Measurements from ENCODE around the gene APOB. TPM values are rescaled to one million over a fixed set of nuclear protein-coding genes. Genes with fewer than 3 reads are reported as not detected.

Gene APOB
- total and polyA plus RNA-seq, 2 of the 13 experiments (the other 11 are each of a cell fraction or from before 2014, with no cell fraction given), result 1,569 to 2,515 TPM

DNA sequence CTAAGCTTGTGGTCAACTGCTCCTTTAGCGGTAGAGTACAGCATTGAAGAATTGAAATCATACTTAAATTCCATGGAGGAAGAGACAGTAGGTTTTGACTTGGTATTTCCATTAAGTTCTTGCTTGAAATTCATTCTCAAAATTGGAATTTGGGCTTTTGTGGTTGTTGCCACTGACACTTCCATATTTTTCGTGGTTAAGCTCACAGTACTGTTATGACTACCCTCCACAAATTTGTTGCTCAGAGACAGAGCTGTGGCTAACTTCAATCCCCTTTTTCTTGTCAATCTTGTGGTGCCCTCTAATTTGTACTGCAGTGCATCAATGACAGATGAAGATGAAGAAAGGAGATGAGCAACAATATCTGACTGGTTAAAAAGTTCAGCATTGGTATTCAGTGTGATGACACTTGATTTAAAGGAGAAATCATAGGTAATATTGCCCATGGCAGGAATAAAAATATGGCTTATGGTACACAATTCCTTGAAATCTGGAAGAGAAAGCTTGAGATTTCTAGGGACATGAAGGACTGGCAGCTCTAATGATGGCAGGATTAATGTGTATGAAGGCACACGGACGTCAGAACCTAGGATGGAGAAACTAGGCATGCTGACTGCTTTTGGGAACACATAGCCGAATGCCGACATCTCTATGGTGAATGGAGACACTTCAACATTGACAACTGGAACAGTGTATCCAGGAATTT, 37.3 kb downstream of the APOB start (continued):
- TF ChIP-seq BRF2 (CRISPR knock-in tag; IDR thresholded peaks at IDR 0.05), result peak; percentile 94
- peak; percentile 27 for TF ChIP-seq ZNF883 (CRISPR knock-in tag; IDR thresholded peaks at IDR 0.05; ENCODE audit: not compliant biosample characterization)
- peak; percentile 26; the same call in 1 of the 2 replicates for TF ChIP-seq ZNF614 (CRISPR knock-in tag; IDR thresholded peaks at IDR 0.05; ENCODE audit: borderline replicate concordance)
- TF ChIP-seq ZNF766 (CRISPR knock-in tag; IDR thresholded peaks at IDR 0.05; ENCODE audit: borderline replicate concordance), result 0 out of 2 replicates have a peak, but pooled peaks have one; percentile 23
- peak; percentile 96 for TF ChIP-seq PAF1 (CRISPR knock-in tag; IDR thresholded peaks at IDR 0.05)
- 0 out of 2 replicates have a peak, but pooled peaks have one; percentile 47 for TF ChIP-seq SIN3A (IDR thresholded peaks at IDR 0.05; ENCODE audit: borderline replicate concordance, low read depth, low read length)
- TF ChIP-seq CERS6 (CRISPR knock-in tag; IDR thresholded peaks at IDR 0.05), result 0 out of 2 replicates have a peak, but pooled peaks have one; percentile 39
- TF ChIP-seq ONECUT2 (CRISPR knock-in tag; IDR thresholded peaks at IDR 0.05), result 0 out of 2 replicates have a peak, but pooled peaks have one; percentile 7
- TF ChIP-seq, protein P1, sequence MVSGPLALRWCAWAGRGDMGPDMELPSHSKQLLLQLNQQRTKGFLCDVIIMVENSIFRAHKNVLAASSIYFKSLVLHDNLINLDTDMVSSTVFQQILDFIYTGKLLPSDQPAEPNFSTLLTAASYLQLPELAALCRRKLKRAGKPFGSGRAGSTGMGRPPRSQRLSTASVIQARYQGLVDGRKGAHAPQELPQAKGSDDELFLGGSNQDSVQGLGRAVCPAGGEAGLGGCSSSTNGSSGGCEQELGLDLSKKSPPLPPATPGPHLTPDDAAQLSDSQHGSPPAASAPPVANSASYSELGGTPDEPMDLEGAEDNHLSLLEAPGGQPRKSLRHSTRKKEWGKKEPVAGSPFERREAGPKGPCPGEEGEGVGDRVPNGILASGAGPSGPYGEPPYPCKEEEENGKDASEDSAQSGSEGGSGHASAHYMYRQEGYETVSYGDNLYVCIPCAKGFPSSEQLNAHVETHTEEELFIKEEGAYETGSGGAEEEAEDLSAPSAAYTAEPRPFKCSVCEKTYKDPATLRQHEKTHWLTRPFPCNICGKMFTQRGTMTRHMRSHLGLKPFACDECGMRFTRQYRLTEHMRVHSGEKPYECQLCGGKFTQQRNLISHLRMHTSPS (CRISPR knock-in tag; IDR thresholded peaks at IDR 0.05; ENCODE audit: low read depth), result no peak
- peak; percentile 41; the same call in 1 of the 2 replicates for TF ChIP-seq TFDP1 (CRISPR knock-in tag; IDR thresholded peaks at IDR 0.05; ENCODE audit: borderline replicate concordance)
- peak; percentile 44; the same call in 1 of the 2 replicates for TF ChIP-seq MIER3 (CRISPR knock-in tag; IDR thresholded peaks at IDR 0.05; ENCODE audit: borderline replicate concordance)
- peak; percentile 85 for TF ChIP-seq POLR2AphosphoS5 (IDR thresholded peaks at IDR 0.05; ENCODE audit: low read depth, low read length)
- TF ChIP-seq YEATS2 (CRISPR knock-in tag; IDR thresholded peaks at IDR 0.05; ENCODE audit: borderline replicate concordance), result peak; percentile 11; the same call in 1 of the 2 replicates
- peak; percentile 37; the same call in 1 of the 2 replicates for TF ChIP-seq ZNF782 (CRISPR knock-in tag; IDR thresholded peaks at IDR 0.05; ENCODE audit: borderline replicate concordance)
- TF ChIP-seq AHR (CRISPR knock-in tag; IDR thresholded peaks at IDR 0.05), result 0 out of 2 replicates have a peak, but pooled peaks have one; percentile 59
- TF ChIP-seq RNF219 (CRISPR knock-in tag; IDR thresholded peaks at IDR 0.05), result no peak
- no peak for TF ChIP-seq NCOA1 (CRISPR knock-in tag; IDR thresholded peaks at IDR 0.05)
- TF ChIP-seq ZNF777 (CRISPR knock-in tag; IDR thresholded peaks at IDR 0.05), result 0 out of 2 replicates have a peak, but pooled peaks have one; percentile 13
- peak; percentile 35; the same call in 1 of the 2 replicates for TF ChIP-seq MBD4 (IDR thresholded peaks at IDR 0.05; ENCODE audit: borderline replicate concordance, low read length)
- TF ChIP-seq, protein P2, sequence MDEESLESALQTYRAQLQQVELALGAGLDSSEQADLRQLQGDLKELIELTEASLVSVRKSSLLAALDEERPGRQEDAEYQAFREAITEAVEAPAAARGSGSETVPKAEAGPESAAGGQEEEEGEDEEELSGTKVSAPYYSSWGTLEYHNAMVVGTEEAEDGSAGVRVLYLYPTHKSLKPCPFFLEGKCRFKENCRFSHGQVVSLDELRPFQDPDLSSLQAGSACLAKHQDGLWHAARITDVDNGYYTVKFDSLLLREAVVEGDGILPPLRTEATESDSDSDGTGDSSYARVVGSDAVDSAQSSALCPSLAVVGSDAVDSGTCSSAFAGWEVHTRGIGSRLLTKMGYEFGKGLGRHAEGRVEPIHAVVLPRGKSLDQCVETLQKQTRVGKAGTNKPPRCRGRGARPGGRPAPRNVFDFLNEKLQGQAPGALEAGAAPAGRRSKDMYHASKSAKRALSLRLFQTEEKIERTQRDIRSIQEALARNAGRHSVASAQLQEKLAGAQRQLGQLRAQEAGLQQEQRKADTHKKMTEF (CRISPR knock-in tag; IDR thresholded peaks at IDR 0.05), result peak; percentile 18

Data from HepG2 (cell line).